ENCODE data around the gene MAP4K4. TPM values are rescaled to one million over a fixed set of nuclear protein-coding genes. Genes with fewer than 3 reads are reported as not detected.

Gene MAP4K4
- polyA plus RNA-seq, 1 experiment, result 53.5 TPM

- ChIA-PET CTCF (interaction anchor here (2.2 to 2.7 kb wide), 2 partner anchors 24 to 28 kb away, joined by 7 read pairs; no protein-coding TSS in a partner anchor), POLR2A (no interaction called here)
- TF ChIP-seq CTCF (IDR thresholded peaks at IDR 0.05; ENCODE audit: insufficient read depth, low read depth, low read length), result no peak
- no peak for DNase-seq (ENCODE audit: low read depth)
- Histone ChIP-seq H3K4me3 (ENCODE audit: low read depth, low read length) (no peak overlapping the region), H3K27me3 (ENCODE audit: control insufficient read depth, insufficient read depth, low read length) (no peaks in the 10 kb centered on the region), H3K36me3 (ENCODE audit: control insufficient read depth, insufficient read depth, low read length) (peaks cover 16% of the 10 kb centered on the region)
Measured at GRCh38 chr2:101859604-101860003, 162.1 kb downstream of the MAP4K4 start.

- no peaks in the 10 kb centered on the region for H3K27me3 ChIP-seq (ENCODE audit: control insufficient read depth, insufficient read depth, low read length)
- POLR2A ChIA-PET, result no interaction called here
- H3K4me3 ChIP-seq (ENCODE audit: low read depth, low read length), result no peak overlapping the region
- TF ChIP-seq CTCF (IDR thresholded peaks at IDR 0.05; ENCODE audit: insufficient read depth, low read depth, low read length), result no peak
- no peak for DNase-seq (ENCODE audit: low read depth)
- CTCF ChIA-PET, result interaction anchor here (2.2 kb wide), 1 partner anchor 24 kb away, joined by 7 read pairs; no protein-coding TSS in a partner anchor
- peaks cover 16% of the 10 kb centered on the region for H3K36me3 ChIP-seq (ENCODE audit: control insufficient read depth, insufficient read depth, low read length)
Measured at GRCh38 chr2:101860157-101860556, 162.7 kb downstream of the MAP4K4 start.

GRCh38 chr2:101860782-101861181 is 163.3 kb downstream of the MAP4K4 start:
- ChIA-PET POLR2A (no interaction called here), CTCF (interaction anchor here (2.2 kb wide), 1 partner anchor 23 kb away, joined by 7 read pairs; no protein-coding TSS in a partner anchor)
- H3K27me3 ChIP-seq (ENCODE audit: control insufficient read depth, insufficient read depth, low read length), result no peaks in the 10 kb centered on the region
- DNase-seq (ENCODE audit: low read depth), result no peak
- H3K4me3 ChIP-seq (ENCODE audit: low read depth, low read length), result no peak overlapping the region
- no peak for TF ChIP-seq CTCF (IDR thresholded peaks at IDR 0.05; ENCODE audit: insufficient read depth, low read depth, low read length)
- H3K36me3 ChIP-seq (ENCODE audit: control insufficient read depth, insufficient read depth, low read length), result peaks cover 17% of the 10 kb centered on the region

- POLR2A ChIA-PET, result no interaction called here
- CTCF ChIA-PET, result interaction anchor here (2.2 kb wide), 1 partner anchor 22 kb away, joined by 7 read pairs; no protein-coding TSS in a partner anchor
- Histone ChIP-seq H3K36me3 (ENCODE audit: control insufficient read depth, insufficient read depth, low read length) (peaks cover 19% of the 10 kb centered on the region), H3K4me3 (ENCODE audit: low read depth, low read length) (no peak overlapping the region), H3K27me3 (ENCODE audit: control insufficient read depth, insufficient read depth, low read length) (no peaks in the 10 kb centered on the region)
- TF ChIP-seq CTCF (IDR thresholded peaks at IDR 0.05; ENCODE audit: insufficient read depth, low read depth, low read length), result no peak
- DNase-seq (ENCODE audit: low read depth), result no peak
Measured at GRCh38 chr2:101861382-101861781, 163.9 kb downstream of the MAP4K4 start.

GRCh38 chr2:101863534-101863933 is 166.0 kb downstream of the MAP4K4 start:
- CTCF ChIA-PET, result no interaction called here
- no peaks in the 10 kb centered on the region for H3K27me3 ChIP-seq (ENCODE audit: control insufficient read depth, insufficient read depth, low read length)
- TF ChIP-seq CTCF (IDR thresholded peaks at IDR 0.05; ENCODE audit: insufficient read depth, low read depth, low read length), result no peak
- no peak overlapping the region for H3K4me3 ChIP-seq (ENCODE audit: low read depth, low read length)
- no peak for DNase-seq (ENCODE audit: low read depth)
- peaks cover 28% of the 10 kb centered on the region for H3K36me3 ChIP-seq (ENCODE audit: control insufficient read depth, insufficient read depth, low read length)
- POLR2A ChIA-PET, result no interaction called here

All from BJ (cell line).